CD14-positive monocyte (primary cell): ENCODE data around the gene NPPA. TPM values are rescaled to one million over a fixed set of nuclear protein-coding genes. Genes with fewer than 3 reads are reported as not detected.
A peak's percentile ranks its signal among the peaks of the same experiment; 100 is the strongest.
"Not testable (repeated sequence)": the region's sequence is repeated elsewhere in the genome, so short reads cannot be mapped to it uniquely, and the experiment has no call there.

Experiments
- DNase-seq, 3 donors: peaks; one replicate each; pipeline ENCODE4 v3.0.0-alpha.2; 2011 to 2022
- H2AFZ ChIP-seq: 2 replicates; pipeline ENCODE4 v1.6.0; 2012; ENCODE audit warnings: mild to moderate bottlenecking, low read depth, low read length, inconsistent platforms; ENCODE audit not compliant: insufficient read depth, poor library complexity, severe bottlenecking
- H3K27ac ChIP-seq, 2 donors: 1 replicate in 1 of 2; 2 replicates in 1 of 2; pipeline ENCODE4 v1.5.1; 2012 to 2013; ENCODE audit warnings: low read length in 2 of 2, control low read depth in 1 of 2, inconsistent platforms in 1 of 2, low read depth in 1 of 2, mild to moderate bottlenecking in 1 of 2
- H3K27me3 ChIP-seq, 2 donors: one replicate each; pipeline versions ENCODE4 v1.6.0 to v1.6.1; 2011 to 2013; ENCODE audit warnings: low read length in 2 of 2; ENCODE audit not compliant: control insufficient read depth in 2 of 2, insufficient read depth in 2 of 2
- H3K36me3 ChIP-seq, 2 donors: replicated peaks in 1 of 2; 1 replicate in 1 of 2; 2 replicates in 1 of 2; pipeline versions ENCODE4 v1.5.1 to v1.6.1; 2012 to 2013; ENCODE audit warnings: low read length in 2 of 2, control low read depth in 1 of 2, inconsistent platforms in 1 of 2, mild to moderate bottlenecking in 1 of 2; ENCODE audit not compliant: insufficient read depth in 2 of 2, control insufficient read depth in 1 of 2
- H3K4me1 ChIP-seq, 2 donors: 1 replicate in 1 of 2; 2 replicates in 1 of 2; pipeline versions ENCODE4 v1.5.1 to v1.6.1; 2012 to 2013; ENCODE audit warnings: low read length in 2 of 2, control low read depth in 1 of 2, inconsistent platforms in 1 of 2, mild to moderate bottlenecking in 1 of 2, moderate library complexity in 1 of 2; ENCODE audit not compliant: insufficient read depth in 2 of 2, control insufficient read depth in 1 of 2
- H3K4me2 ChIP-seq: replicated peaks from 2 replicates; pipeline ENCODE3; 2012; ENCODE audit warnings: low read length, moderate library complexity, mild to moderate bottlenecking; ENCODE audit not compliant: poor library complexity, severe bottlenecking; ENCODE audit errors: extremely low read depth
- H3K4me3 ChIP-seq, 3 experiments: fragments of 200-600 bp in 1 of 3; sonication (generic) in 1 of 3; replicated peaks in 1 of 3; 1 replicate in 2 of 3; 2 replicates in 1 of 3; pipeline ENCODE4 v1.5.1; 2011 to 2013; ENCODE audit warnings: low read length in 3 of 3, mild to moderate bottlenecking in 3 of 3, control low read depth in 2 of 3, low read depth in 2 of 3, inconsistent platforms in 1 of 3, moderate library complexity in 1 of 3
- H3K79me2 ChIP-seq: 2 replicates; pipeline ENCODE4 v1.6.0; 2012; ENCODE audit warnings: mild to moderate bottlenecking, control low read depth, inconsistent platforms, low read length, moderate library complexity; ENCODE audit not compliant: insufficient read depth
- H3K9ac ChIP-seq: 2 replicates; pipeline ENCODE4 v1.6.0; 2017; ENCODE audit warnings: low read length, mild to moderate bottlenecking; ENCODE audit not compliant: insufficient read depth, poor library complexity, severe bottlenecking
- H3K9me3 ChIP-seq, 2 donors: replicated peaks in 1 of 2; 1 replicate in 1 of 2; 2 replicates in 1 of 2; pipeline versions ENCODE4 v1.5.1 to v1.6.1; 2012 to 2013; ENCODE audit warnings: low read length in 2 of 2, control low read depth in 1 of 2; ENCODE audit not compliant: control insufficient read depth in 1 of 2, insufficient read depth in 1 of 2
- H4K20me1 ChIP-seq: 2 replicates; pipeline ENCODE4 v1.6.0; 2012; ENCODE audit warnings: mild to moderate bottlenecking, low read length, control low read depth, moderate library complexity; ENCODE audit not compliant: insufficient read depth
- H3K27ac Mint-ChIP-seq, 7 donors: one replicate each; pipeline ENCODE4 v1.8.0; 2020; ENCODE audit warnings: mild to moderate bottlenecking in 7 of 7, mixed read lengths in 7 of 7, moderate library complexity in 6 of 7, inconsistent platforms in 2 of 7
- H3K27me3 Mint-ChIP-seq, 3 donors: one replicate each; pipeline ENCODE4 v1.8.0; 2021 to 2022; ENCODE audit warnings: low read depth in 3 of 3, mild to moderate bottlenecking in 3 of 3, mixed read lengths in 3 of 3, moderate library complexity in 3 of 3, inconsistent platforms in 1 of 3
- H3K36me3 Mint-ChIP-seq, 2 donors: one replicate each; pipeline ENCODE4 v1.8.0; 2020; ENCODE audit warnings: mixed read lengths in 2 of 2, inconsistent platforms in 1 of 2, mild to moderate bottlenecking in 1 of 2
- H3K4me1 Mint-ChIP-seq: one replicate; pipeline ENCODE4 v1.8.0; 2020; ENCODE audit warnings: mild to moderate bottlenecking, mixed read lengths
- H3K4me3 Mint-ChIP-seq, 2 donors: one replicate each; pipeline ENCODE4 v1.8.0; 2020; ENCODE audit warnings: mild to moderate bottlenecking in 2 of 2, mixed read lengths in 2 of 2, moderate library complexity in 1 of 2
- H3K9me3 Mint-ChIP-seq, 7 donors: one replicate each; pipeline ENCODE4 v1.8.0; 2020 to 2022; ENCODE audit warnings: mixed read lengths in 7 of 7, mild to moderate bottlenecking in 6 of 7, moderate library complexity in 6 of 7, inconsistent platforms in 2 of 7
- WGBS: methylation state at CpG from one replicate; pipeline ENCODE4 v1.1.5; 2013; ENCODE audit warnings: missing lambda C conversion rate; ENCODE audit not compliant: insufficient coverage; 5-methylcytosine and 5-hydroxymethylcytosine counted together
- intact Hi-C, 2 donors: fragments of 100-400 bp; cut with micrococcal nuclease; formaldehyde crosslinking; loops; one replicate each; pipeline versions ENCODE4 v1.15.0 to v1.15.1; 2023
- polyA minus RNA-seq: library from RNA; depleted of rRNA, polyadenylated mRNA; stranded (reverse); fragments of >200 nt; gene quantifications from 2 replicates; pipeline ENCODE4 v1.2.3, GENCODE V29; 2012
- polyA plus RNA-seq, 3 donors: library from polyadenylated mRNA; depleted of rRNA in 1 of 3; unstranded in 2 of 3; stranded (reverse) in 1 of 3; fragments of 300-500 nt in 2 of 3; fragments of >200 nt in 1 of 3; fragmentation: Illumina TruSeq in 2 of 3; gene quantifications; 1 replicate in 2 of 3; 2 replicates in 1 of 3; pipeline ENCODE4 v1.2.3, GENCODE V29; 2012 to 2021
- total RNA-seq, 12 experiments: library from RNA in 1 of 12; stranded (reverse) in 1 of 12; fragments of 120-200 nt in 1 of 12; gene quantifications; one replicate each; pipeline ENCODE4 v1.2.4 and lab custom pipeline; 2013 to 2026; ENCODE audit warnings: mixed read lengths in 6 of 12, inconsistent platforms in 1 of 12
- TF ChIP-seq, protein P1 (sequence below): fragments of 200-600 bp; IDR thresholded peaks from one replicate; pipeline ENCODE4 v1.8.0; 2022; ENCODE audit warnings: antibody characterized with exemption, mild to moderate bottlenecking

Gene NPPA
- total RNA-seq (2013): not detected
- polyA plus RNA-seq (not detected), polyA minus RNA-seq (not detected in 2 replicates), total RNA-seq (lab: John Stamatoyannopoulos, UW) (0 to 0.46 (median 0) reads per million in 11 experiments)

DNA sequence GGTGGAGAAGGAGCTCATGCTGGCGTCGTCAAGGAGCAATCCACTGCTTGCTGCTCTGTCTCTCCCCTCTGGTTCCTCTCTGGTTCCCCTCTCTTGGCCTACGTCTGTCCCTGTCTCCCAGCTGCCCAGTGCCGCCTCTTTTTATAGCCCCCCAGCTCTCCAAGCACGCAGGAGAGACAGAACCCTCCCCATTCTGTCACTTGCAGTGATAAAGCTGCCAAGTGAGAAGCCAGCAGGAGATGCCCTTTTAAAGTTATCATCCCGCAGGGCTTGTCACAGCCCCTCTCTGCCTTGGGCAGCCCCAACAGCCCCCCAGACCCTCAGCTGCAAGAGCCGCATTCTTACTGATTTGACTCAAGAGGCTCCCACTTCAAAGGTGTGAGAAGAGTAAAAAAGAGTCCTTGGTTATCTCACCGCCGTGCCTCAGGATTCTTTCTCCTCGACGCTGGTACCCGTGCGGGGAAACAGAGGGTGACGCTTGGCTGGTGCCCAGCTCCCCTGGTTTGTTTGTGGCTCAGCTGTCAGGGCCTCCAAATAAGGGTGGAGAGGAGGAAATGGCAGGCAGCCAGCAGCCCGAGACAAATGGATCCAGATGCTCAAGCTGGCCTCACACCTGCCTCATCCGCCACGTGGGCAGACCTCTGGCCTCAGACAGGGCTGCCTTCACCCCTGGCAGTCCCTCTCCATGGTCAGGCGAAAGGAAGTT lies at the start of gene NPPA:
Gene NPPA, minus strand, starts transcription at position 117 of the 706 bp plus-strand sequence. Its CDS starts 99 bp downstream, at position 18.
- no peak within 1 kb of the TSS for H3K9ac ChIP-seq
- H3K4me3 Mint-ChIP-seq: no peak within 1 kb of the TSS
- no peaks in the 10 kb centered on the region for H3K27me3 ChIP-seq
- WGBS: 48% methylated on average over 10 of the region's 18 CpGs
- H3K27me3 Mint-ChIP-seq: peaks cover 0 to 1% (median under 1%) of the 10 kb centered on the region in 3 donors
- H4K20me1 ChIP-seq: peaks cover 10% of the 10 kb centered on the region
- peaks cover 43 to 49% of the 10 kb centered on the region in 2 donors for H3K36me3 Mint-ChIP-seq
- H3K36me3 ChIP-seq: peaks cover 16 to 41% of the 10 kb centered on the region in 2 donors
- no peaks in the 10 kb centered on the region for H3K79me2 ChIP-seq
- TF ChIP-seq, protein P1, sequence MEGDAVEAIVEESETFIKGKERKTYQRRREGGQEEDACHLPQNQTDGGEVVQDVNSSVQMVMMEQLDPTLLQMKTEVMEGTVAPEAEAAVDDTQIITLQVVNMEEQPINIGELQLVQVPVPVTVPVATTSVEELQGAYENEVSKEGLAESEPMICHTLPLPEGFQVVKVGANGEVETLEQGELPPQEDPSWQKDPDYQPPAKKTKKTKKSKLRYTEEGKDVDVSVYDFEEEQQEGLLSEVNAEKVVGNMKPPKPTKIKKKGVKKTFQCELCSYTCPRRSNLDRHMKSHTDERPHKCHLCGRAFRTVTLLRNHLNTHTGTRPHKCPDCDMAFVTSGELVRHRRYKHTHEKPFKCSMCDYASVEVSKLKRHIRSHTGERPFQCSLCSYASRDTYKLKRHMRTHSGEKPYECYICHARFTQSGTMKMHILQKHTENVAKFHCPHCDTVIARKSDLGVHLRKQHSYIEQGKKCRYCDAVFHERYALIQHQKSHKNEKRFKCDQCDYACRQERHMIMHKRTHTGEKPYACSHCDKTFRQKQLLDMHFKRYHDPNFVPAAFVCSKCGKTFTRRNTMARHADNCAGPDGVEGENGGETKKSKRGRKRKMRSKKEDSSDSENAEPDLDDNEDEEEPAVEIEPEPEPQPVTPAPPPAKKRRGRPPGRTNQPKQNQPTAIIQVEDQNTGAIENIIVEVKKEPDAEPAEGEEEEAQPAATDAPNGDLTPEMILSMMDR: no peak
- peaks cover 29 to 34% of the 10 kb centered on the region in 2 donors for H3K4me1 ChIP-seq
- peaks cover 31% of the 10 kb centered on the region for H3K4me1 Mint-ChIP-seq
- H3K4me3 ChIP-seq: no peak within 1 kb of the TSS
- no peaks in the 10 kb centered on the region for H3K9me3 Mint-ChIP-seq
- intact Hi-C loops: no loop called here
- peak within 1 kb of the TSS in 2 of 7 donors; percentile 15 to 36 for H3K27ac Mint-ChIP-seq
- DNase-seq: no peak
- no peak within 1 kb of the TSS for H2AFZ ChIP-seq
- no peak within 1 kb of the TSS for H3K27ac ChIP-seq
- no peaks in the 10 kb centered on the region for H3K9me3 ChIP-seq
- no peak within 1 kb of the TSS for H3K4me2 ChIP-seq

DNA sequence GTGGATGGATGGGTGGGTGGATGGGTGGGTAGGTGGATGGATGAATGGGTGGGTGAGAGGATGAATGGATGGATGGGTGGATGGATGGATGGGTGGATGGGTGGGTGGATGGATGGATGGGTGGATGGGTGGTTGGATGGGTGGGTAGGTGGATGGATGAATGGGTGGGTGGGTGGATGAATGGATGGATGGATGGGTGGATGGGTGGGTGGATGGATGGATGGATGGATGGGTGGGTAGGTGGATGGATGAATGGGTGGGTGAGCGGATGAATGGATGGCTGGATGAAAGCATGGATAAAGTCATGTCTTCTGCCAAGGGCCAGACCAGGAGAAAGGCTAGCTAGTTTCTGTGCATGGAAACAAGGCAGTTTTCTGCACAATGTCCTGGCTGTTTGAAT lies 46.9 kb upstream of the NPPA start:
- intact Hi-C loops: loop anchor here in 1 of 2 donors (1.0 kb wide), 1 partner anchor 56 kb away; no protein-coding TSS in a partner anchor
- peaks cover 12% of the 10 kb centered on the region for H3K4me1 Mint-ChIP-seq
- H3K4me3 ChIP-seq, H4K20me1 ChIP-seq, H3K9me3 ChIP-seq, H3K9ac ChIP-seq, H3K79me2 ChIP-seq, H2AFZ ChIP-seq, H3K27ac Mint-ChIP-seq, H3K36me3 ChIP-seq, H3K4me3 Mint-ChIP-seq, H3K27ac ChIP-seq, DNase-seq, H3K4me2 ChIP-seq, H3K36me3 Mint-ChIP-seq: not testable (repeated sequence)
- peaks cover 15 to 29% of the 10 kb centered on the region in 2 donors for H3K27me3 ChIP-seq
- H3K9me3 Mint-ChIP-seq: peaks cover 0 to 15% (median 0%) of the 10 kb centered on the region in 7 donors
- H3K4me1 ChIP-seq: peaks cover 10% of the 10 kb centered on the region in 2 donors
- WGBS: 89% methylated on average over 1 of the region's 1 CpG
- H3K27me3 Mint-ChIP-seq: peaks cover 37 to 41% (median 38%) of the 10 kb centered on the region in 3 donors
